Subcutaneous adipose tissue (tissue), 4 donors: ENCODE data around the gene ATP6V0A4. TPM values are rescaled to one million over a fixed set of nuclear protein-coding genes. Genes with fewer than 3 reads are reported as not detected.

Experiments
- CTCF ChIP-seq: fragments of 450-650 bp; IDR thresholded peaks from one replicate; pipeline ENCODE4 v1.5.1; 2016; ENCODE audit warnings: low read depth, mild to moderate bottlenecking, control low read depth, antibody characterized with exemption, moderate library complexity
- total RNA-seq, 4 donors: library from RNA; depleted of rRNA; stranded (reverse); fragments of >200 nt; gene quantifications; one replicate each; pipeline ENCODE4 v1.1.0, GENCODE V29; 2016

Gene ATP6V0A4
- total RNA-seq, 4 donors from 2014 or later = not detected

GRCh38 chr7:138670594-138670993 is 127.4 kb downstream of the ATP6V0A4 start:
- no peak for TF ChIP-seq CTCF

GRCh38 chr7:138669364-138669763 is 128.6 kb downstream of the ATP6V0A4 start:
- TF ChIP-seq CTCF = no peak

GRCh38 chr7:138668946-138669345 is 129.1 kb downstream of the ATP6V0A4 start:
- no peak for TF ChIP-seq CTCF

- TF ChIP-seq CTCF = no peak
Measured at GRCh38 chr7:138668229-138668596, 129.8 kb downstream of the ATP6V0A4 start.

GRCh38 chr7:138667535-138668228 is 130.3 kb downstream of the ATP6V0A4 start:
- no peak for TF ChIP-seq CTCF

GRCh38 chr7:138666385-138666784 is 131.6 kb downstream of the ATP6V0A4 start:
- TF ChIP-seq CTCF = no peak

GRCh38 chr7:138665669-138666140 is 132.3 kb downstream of the ATP6V0A4 start:
- TF ChIP-seq CTCF = no peak
